HG03103 (cell line): ENCODE results near the gene FAM180A.
"Not testable (repeated sequence)": the region's sequence is repeated elsewhere in the genome, so short reads cannot be mapped to it uniquely, and the experiment has no call there.

ENCODE experiments used
- ATAC-seq: cut with Tn5 transposase; IDR thresholded peaks from one replicate; pipeline ENCODE4 v1.9.1; 2021; ENCODE audit warnings: low read depth; ENCODE audit not compliant: unreplicated experiment

The FAM180A gene

DNA sequence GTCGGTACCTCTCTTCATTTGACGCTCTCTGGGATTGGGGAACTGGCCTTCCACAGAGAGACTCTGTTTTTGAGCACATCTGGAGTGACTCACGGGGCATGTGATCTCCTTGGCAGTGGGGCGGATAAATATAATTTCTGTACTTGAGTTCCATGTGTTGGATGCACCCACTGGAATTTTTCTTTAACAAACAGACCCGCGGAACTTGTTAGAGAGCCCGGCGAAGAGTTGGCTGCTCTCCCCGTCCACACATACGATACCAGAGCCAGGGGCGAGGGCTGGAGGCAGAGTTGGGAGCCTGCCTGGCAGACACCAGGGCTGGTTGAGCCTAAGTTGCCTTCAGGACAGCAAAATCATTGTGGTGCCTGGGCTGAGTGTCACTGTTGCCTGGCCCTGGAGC lies at the start of gene FAM180A:
Gene FAM180A (minus strand): TSS at position 44 of the 400 bp plus-strand sequence. CDS start 233 bp downstream, outside the sequence.
- ATAC-seq, result no peak

DNA sequence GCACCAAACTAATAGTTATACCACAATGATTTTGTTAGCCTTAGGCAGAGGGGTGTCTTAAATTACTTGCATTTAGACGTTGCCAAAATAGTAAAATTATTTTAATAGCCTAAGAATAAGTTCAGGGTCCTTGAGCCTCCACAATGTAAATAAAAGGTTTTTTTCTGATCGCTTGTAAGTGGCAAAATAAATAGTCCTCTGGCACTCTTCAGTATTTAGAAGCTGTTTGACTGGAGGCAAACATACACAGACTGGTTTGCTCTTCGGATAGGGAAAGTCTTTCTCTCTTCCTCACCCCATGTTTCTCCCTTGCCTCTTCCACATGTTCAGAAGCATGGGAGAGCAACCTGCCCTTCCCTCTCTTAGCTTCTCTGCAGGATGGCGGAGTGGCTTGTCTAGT lies 49.5 kb upstream of the FAM180A start:
- ATAC-seq, result no peak

DNA sequence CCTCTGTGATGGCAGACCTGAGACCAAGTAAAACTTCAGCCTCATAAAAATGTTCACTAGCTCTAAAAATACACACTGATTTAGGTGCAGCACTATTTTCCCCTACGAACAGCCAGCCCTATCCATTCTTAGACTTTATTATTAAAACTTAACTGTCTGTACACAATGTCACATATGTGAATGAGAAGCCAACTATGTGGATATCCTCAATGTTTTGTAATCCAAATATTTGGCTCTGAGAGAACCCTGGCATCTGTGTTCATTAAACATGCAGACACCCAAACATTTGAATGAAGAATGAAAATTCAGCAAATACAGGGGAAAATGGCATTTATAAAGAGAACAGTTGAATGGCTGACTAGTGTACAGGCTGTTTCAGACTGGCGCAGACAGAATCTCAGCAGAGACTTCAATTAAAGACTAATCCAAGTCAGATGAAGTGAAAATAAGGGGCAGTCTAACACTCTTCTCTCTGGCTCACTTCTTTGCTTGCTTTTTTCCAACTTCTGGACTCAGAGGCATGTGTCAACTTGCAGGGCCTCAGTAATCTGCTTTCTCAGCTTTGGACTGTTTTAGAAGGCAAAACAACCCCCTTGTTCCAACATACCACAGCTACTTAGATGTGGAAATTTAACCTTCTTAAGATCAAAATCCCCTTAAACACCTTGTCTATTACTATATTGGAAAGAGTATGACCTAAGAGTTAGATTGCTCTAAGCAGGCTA lies 47.4 kb upstream of the FAM180A start:
- ATAC-seq, result no peak

DNA sequence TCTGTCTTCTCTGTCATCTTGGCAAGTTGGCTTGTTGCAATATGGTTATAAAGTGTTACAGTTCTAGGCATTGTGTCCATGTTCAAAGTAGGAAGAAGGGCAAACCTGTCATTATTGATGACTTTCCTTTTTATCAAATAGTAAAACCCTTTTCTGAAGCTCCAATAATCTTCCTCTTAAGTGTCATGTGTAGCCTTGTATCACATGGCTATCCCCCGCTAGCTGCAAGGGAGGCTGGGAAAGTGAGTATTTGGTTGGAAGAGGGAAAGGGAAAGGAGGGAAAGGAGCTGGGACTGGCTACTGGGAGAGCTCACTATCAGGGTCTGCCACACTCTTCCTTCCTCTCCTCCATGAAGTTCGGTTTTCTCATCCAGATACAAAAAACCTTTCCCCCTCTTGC lies 45.2 kb upstream of the FAM180A start:
- ATAC-seq, result no peak

DNA sequence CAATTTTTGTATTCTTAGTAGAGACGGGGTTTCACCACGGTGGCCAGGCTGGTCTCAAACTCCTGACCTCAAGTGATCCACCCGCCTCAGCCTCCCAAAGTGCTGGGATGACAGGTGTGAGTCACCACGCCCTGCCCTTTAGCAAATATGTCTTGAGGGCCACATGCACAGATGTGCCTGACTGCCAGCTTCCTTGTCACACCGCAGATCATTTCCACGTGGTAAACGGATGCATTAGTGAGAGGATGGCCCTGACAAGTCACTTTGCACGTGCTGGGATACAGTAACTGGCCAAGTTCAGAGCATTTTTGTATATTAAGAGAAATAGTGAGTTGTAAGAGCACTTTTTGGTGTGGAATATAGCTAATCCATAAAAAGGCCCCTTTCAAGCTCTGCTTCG lies 44.3 kb upstream of the FAM180A start:
- ATAC-seq, result no peak

DNA sequence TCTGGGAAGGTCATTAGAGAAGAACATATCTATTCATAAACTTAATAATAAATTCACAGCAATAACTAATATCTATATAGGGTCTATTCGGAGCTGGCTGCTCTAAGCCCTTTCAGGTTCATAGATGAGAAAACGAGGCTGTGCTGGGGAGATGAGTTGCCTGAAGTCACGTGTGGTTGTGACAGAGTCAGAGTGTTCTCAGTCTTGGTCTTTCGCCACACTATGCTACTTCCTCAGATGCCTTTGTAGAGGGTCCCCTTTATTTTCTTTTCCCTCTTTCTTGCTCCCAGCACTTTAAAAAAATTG lies 43.7 kb upstream of the FAM180A start:
- ATAC-seq, result no peak

DNA sequence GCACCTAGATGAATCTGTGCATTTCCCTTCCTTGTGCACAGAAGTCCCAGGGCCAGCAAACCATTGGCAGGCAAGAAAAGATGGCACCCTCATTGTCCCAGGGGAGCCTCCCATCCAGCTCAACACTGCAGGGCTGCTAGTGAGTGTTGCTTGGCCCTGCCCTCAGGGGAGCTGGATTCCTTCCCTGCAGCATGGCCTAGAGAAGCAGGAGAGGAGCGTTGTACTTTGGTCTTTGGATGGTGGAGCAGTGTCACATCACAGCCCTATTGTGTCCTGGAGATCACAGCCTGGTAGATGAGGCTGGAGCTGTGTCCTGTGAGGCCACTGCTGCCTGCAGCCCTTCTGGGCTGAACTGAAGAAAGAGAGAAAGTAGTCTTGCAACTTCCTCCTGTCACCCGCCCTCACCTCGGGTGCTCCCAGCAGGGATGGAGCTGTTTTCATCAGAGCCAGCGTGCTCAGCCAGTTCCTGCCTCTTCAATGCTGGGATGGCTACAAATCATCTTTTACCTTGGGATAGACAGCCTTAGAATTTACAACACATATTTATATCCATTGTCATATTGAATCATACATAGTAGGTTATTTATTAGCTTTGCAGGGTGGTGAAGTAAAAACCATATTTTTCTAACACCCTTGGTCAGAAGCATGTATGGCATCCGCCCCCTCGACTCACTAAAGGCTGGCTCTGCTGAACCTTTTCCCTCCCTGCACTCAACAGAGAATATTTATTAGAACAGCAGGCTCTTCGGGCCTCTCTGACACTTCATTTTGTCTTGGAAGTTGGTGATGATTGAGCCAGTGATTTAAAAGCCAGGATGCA lies 43.1 kb upstream of the FAM180A start:
- no peak for ATAC-seq

DNA sequence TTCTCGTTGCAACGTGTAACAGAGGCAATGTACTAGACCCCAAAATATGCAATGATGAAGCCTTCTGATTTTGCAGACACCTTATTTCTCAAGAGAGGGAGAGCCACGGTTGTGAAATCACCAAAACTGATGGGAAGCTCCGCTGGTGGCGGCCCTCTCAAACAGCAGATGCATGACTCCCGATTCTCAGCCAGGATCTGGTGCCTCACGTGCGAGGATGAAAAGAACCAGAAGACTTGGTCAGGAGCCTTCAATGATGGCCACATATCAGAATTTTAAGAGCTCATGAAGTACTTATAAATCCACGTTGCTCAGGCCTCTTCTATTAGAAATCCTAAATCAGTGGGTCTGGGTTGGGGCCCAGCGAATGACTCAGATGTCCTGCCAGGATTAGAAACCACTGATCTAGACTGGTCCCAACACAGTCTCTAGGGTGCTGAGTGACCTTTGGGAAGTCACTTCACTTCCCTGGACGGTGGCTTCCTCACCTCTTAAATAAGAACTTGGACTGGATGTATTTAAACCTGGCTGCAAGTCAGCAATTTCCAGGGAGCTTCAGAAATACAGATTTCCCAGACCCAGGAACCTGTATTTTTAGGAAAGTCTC lies 41.9 kb upstream of the FAM180A start:
- no peak for ATAC-seq

DNA sequence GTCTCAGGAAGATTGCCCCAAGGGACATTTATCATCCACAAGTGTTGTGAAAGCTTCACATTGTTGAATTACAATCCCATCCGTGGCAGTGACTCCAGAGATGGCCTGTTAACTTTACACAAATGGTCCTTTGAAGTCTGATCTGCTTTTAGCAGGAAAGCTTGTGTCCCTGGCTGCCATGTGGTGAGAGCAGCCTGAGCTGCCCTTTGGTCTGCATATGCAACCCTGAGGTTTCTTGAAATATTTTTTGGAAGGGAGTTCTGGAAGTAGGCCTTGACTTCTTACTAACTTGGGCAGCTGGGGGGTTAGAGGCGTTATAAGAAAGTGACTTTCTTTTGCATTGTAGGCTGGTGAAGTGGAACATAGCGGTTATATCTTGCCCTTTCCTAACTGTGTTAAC lies 41.3 kb upstream of the FAM180A start:
- no peak for ATAC-seq

DNA sequence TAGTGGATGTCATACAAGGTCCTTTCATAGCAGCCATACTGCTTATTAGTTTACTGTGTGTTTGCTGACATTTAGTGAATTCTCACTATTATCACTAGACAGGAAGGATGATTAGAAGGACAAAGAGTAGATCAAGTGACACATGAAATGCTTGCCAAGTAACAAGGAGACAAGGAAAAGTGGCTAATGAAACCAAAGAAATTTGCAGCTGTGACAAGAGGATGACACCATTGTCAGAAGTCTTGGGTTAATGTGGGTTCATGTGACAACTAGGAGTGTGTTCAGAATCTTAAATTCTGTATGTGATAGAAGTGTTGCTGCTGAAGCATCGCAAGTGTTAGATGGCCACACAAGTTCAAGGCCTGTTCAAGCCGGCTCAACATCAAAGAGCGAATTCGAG lies 40.8 kb upstream of the FAM180A start:
- no peak for ATAC-seq

DNA sequence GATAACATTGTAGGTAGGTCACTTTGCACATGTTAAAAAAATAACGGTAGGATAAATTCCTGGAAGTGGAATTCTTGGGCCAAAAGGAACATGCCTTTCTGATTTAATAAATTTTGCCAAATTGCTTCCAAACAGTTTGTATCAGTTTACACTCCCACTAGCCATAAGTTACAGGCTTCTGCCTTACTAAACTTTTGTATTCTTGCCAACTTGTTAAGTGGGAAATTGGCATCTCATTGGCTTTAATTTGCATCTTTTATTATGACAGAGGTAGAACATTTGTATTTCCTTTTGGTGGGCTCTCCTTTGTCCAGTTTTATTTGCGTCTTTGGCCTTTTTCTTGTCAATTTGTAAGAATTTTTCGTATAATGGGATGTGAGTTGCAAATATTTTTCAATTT lies 38.3 kb upstream of the FAM180A start:
- no peak for ATAC-seq

DNA sequence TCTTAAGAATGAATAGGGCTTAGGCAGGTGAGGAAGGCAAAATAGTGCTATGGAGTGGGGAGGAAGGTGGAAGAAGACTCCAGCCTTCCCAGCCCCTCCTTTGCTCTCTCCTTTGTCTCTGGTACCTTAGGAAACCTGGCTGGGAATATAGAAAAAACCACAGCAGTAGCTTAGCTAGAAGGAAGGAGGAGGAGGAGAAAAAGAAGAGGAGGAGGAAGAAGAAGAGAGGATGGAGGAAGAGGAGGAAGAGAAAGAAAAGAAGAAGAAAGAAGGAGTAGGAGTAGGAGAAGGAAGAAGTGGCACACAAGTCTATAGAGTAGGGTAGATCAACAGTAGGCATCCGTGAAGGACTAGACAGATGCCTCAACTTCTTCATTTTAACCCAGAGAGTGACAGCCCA lies 36.5 kb upstream of the FAM180A start:
- ATAC-seq, result no peak

DNA sequence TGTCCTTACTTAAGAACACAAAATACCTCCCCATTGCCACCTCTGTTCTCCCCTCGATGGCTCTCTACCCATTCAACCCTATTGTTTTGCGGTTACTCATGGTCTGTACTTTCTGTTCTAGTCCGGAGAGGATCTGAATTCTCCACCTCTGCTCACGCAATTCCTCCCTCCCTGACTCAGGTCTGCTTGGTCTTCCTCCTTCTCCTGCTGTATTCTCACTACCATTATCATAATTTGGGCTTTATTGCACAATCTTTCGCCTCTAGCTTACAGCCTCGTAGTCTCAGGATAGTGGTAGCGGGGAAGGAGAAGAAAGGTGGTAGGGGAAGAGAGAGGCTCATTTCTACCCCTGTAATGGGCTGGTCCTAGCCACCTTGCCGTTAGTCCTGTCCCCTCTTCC lies 35.4 kb upstream of the FAM180A start:
- no peak for ATAC-seq

DNA sequence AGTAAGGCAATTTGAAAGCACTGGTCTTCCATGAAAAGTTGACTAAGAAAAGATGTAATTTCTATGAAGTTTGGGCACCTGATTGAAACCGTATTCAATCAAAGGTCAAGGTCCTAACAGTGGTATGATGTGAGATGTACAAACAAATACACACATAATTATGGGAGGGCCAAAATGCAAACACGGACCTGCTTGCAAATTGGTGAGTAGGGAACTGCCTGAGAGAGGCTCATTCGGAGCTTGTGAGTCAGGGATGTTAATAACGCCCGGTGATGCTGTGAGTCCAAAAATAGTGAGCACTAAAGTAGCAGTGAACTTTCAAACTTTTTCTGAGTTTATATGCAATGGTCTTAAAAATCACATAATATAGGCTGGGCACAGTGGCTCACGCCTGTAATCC lies 34.2 kb upstream of the FAM180A start:
- ATAC-seq, result no peak

DNA sequence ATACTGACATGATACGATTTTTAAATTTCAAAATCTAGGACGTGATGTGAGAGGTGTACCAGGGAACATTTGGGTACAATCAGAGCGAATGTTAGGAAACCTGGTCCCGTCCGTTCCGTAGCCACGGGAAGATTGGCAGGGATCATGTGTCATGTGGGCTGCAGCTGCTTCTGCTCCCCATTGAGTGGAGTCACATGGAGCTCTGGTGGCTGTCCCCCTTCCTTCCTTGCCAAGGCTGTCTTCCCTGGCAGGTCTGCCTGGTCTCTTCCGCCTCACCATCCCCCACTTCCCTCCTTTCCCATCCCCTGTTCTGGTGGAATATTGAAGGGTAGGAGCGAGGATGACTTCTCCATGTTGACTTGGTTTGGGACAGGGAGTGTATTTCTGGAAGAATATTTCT lies 33.8 kb upstream of the FAM180A start:
- no peak for ATAC-seq

DNA sequence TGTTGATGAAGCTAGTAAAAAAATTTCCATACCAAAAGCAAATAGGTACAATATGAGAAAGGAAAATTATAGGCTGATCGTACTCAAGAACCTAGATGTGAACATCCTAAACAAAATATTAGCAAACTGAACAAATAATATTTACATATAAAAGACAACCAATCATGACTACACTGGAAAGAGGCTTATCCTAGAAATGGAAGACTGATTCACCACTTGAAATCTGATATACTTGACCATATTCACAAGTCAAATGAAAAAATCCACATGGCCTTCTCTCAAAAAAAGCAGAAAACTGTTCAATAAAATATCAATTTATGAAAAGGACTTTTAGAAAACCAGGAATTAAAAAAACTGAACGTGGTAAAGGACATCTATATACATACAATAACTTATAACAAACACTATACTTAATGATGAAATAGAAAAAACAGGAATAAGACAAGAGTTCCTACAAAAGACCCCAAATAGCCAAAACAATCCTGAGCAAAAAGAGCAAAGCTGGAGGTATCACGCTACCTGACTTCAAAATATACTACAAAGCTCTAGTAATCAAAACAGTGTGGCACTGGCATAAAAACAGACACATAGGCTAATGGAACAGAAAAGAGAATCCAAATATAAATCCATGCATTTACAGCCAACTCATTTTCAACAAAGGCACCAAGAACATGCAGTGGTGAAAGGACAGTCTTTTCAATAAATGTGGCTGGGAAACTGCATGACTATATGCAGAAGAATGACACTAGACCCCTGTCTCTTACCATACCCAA lies 29.2 kb upstream of the FAM180A start:
- no peak for ATAC-seq

DNA sequence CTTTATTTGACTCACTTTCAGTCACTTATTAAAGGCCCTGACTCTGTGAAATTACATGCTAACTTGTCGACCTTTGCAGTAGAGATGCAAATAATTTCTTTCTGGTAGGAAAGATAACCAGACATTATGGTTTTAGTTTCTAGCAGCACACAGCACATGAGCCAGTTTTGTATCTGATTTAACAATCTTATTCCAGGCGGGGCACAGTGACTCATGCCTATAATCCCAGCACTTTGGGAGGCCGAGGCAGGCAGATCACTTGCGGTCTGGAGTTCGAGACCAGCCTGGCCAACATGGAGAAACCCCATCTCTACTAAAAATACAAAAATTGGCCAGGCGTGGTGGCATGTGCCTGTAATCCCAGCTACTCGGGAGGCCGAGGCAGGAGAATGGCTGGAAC lies 27.3 kb upstream of the FAM180A start:
- not testable (repeated sequence) for ATAC-seq

DNA sequence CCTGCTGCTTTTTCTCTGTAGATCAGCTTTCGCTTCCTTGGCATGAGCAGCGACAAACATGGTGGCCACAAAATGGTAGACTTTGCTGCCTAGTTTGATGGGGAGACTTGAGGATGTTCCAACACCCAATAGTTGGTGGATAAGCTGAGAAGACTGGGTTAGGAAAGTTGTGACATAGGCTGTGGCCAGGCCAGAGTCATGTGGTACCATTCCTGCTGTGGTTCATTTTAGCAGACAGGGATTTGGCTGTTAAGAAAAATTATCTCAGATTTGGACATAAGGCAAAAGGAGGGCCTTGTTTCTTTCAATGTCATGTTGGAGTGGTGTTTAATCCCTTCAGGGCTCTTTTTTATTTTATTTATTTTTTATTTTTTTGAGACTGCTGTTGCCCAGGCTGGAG lies 26.6 kb upstream of the FAM180A start:
- no peak for ATAC-seq

DNA sequence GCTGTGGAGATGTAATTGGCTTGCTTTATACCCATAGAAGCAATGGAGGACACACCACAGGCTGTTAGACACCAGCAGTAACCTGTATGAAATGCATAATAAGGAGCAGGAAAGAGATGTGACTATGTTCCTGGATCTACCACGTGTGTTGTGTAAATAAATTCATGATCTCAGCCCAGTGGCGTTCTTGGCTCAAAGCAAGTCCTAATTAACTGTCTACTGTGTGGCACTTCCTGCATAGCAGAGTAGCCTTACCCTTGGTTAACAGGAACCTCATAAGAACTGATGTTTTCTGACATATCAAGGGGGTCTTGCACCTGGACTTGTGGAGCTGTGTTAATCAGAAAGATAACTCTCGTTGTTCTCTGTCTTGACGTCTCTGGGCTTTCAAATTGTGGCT lies 25.7 kb upstream of the FAM180A start:
- no peak for ATAC-seq

DNA sequence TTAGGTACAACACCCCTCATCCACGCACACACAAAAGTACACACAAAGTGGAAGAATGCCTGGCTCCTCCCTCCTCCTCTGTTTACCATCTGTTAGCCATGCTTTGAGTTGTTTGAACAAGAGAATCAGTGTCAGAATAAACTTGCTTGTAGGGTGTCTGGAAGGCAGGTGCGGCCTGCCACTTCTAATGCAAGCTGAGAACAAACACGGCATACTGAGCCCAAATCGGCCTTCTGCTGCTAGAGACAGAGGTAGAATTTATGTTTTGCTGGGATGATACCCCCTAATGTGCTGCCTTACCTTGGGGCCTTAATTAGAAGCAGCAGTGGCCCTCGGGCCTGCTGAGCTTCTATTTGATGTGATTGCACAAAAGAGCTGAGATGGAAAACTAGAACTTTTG lies 24.9 kb upstream of the FAM180A start:
- ATAC-seq, result no peak

DNA sequence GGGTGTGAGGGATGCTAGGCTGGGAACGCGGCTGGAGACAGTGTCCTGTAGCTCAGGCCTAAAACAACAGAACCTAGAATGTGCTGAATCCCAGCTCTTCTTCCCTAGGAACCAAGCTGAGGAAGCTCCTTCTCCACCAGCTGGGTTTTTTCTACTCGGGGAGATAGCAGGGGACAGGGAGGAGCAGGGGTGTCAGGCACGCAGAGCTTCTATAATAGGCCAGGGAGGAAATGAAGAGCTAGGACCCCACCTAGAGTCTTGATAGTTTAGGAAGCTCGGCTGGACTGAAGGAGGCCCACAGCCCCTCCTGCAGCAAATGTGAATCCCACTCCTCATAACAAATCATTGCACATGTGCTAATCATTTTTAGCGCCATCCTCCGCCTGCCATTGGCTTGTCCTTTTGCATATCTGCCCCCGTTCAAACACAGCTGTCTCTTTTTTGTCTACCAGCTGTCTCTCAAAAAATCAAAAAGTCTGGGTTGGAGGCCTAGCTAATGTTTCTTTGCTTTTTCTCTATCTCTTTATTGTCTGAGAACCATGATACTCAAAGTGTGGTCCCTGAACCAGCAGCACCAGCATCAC lies 24.1 kb upstream of the FAM180A start:
- no peak for ATAC-seq
